ENCODE measurements around the gene COPS8. TPM values are rescaled to one million over a fixed set of nuclear protein-coding genes. Genes with fewer than 3 reads are reported as not detected.

Gene COPS8
- total RNA-seq, 1 experiment from 2014 or later: 32.6 TPM

DNA sequence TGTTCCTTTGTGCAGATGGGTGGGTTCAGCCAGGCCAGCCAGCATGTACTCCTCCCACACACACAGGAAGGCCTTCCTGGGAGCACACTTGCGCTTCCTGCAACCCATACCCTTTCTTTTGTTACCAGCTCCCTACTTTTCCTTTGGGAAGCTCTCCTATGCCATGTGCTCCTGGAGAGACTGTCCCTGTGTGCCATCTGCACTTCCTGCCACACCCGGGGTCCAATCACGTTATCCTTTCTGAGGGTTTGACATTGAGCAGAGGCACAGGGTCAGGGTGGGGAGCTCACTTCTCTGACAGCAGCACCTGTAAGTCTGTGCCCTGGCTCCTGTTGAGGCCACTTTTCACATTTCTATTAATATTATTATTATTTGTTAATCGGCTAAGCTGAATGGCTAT is 62.9 kb downstream of the COPS8 start:
- Mint-ChIP-seq H3K4me1 (ENCODE audit: low read depth, unreplicated experiment) (no peaks in the 10 kb centered on the region), H3K36me3 (ENCODE audit: insufficient read depth, unreplicated experiment) (no peaks in the 10 kb centered on the region), H3K9me3 (ENCODE audit: unreplicated experiment) (peaks cover 12% of the 10 kb centered on the region), H3K4me3 (ENCODE audit: unreplicated experiment) (no peak overlapping the region), H3K27ac (ENCODE audit: unreplicated experiment) (no peak overlapping the region), H3K27me3 (ENCODE audit: insufficient read depth, unreplicated experiment) (no peaks in the 10 kb centered on the region)
- no TSS peak for BruUV-seq (replicated peaks)
- TF ChIP-seq CTCF (IDR thresholded peaks at IDR 0.05; ENCODE audit: insufficient read depth in 1 of 2, low read depth in 1 of 2, low read length in 1 of 2, severe bottlenecking in 1 of 2, unreplicated experiment in 1 of 2): no peak
- Histone ChIP-seq H3K4me1 (no peaks in the 10 kb centered on the region), H3K4me3 (ENCODE audit: low read depth, low read length) (no peak overlapping the region), H3K36me3 (ENCODE audit: control insufficient read depth, insufficient read depth, low read length) (no peaks in the 10 kb centered on the region), H3K9me3 (peaks cover 8% of the 10 kb centered on the region), H3K27me3 (replicated peaks; ENCODE audit: control insufficient read depth, insufficient read depth, low read length) (no peaks in the 10 kb centered on the region)
- DNase-seq: no peak
- ChIA-PET POLR2A (no interaction called here), CTCF (no interaction called here)
- intact Hi-C loops (cut with micrococcal nuclease; ENCODE audit: unreplicated experiment): no loop called here

GRCh38 chr2:237149425-237149824 is 63.7 kb downstream of the COPS8 start:
- H3K27me3 ChIP-seq (replicated peaks; ENCODE audit: control insufficient read depth, insufficient read depth, low read length): no peaks in the 10 kb centered on the region
- no peaks in the 10 kb centered on the region for H3K36me3 Mint-ChIP-seq (ENCODE audit: insufficient read depth, unreplicated experiment)
- DNase-seq: no peak
- no peak overlapping the region for H3K4me3 ChIP-seq (ENCODE audit: low read depth, low read length)
- no peaks in the 10 kb centered on the region for H3K36me3 ChIP-seq (ENCODE audit: control insufficient read depth, insufficient read depth, low read length)
- H3K4me1 Mint-ChIP-seq (ENCODE audit: low read depth, unreplicated experiment): no peaks in the 10 kb centered on the region
- CTCF ChIA-PET: interaction anchor here (0.6 kb wide), 1 partner anchor 16 kb away, joined by 3 read pairs; no protein-coding TSS in a partner anchor
- no peak overlapping the region for H3K4me3 Mint-ChIP-seq (ENCODE audit: unreplicated experiment)
- peaks cover 8% of the 10 kb centered on the region for H3K9me3 ChIP-seq
- intact Hi-C loops (cut with micrococcal nuclease; ENCODE audit: unreplicated experiment): no loop called here
- no peak for TF ChIP-seq CTCF (IDR thresholded peaks at IDR 0.05; ENCODE audit: insufficient read depth in 1 of 2, low read depth in 1 of 2, low read length in 1 of 2, severe bottlenecking in 1 of 2, unreplicated experiment in 1 of 2)
- H3K9me3 Mint-ChIP-seq (ENCODE audit: unreplicated experiment): peaks cover 12% of the 10 kb centered on the region
- BruUV-seq (replicated peaks): no TSS peak
- POLR2A ChIA-PET: no interaction called here
- no peak overlapping the region for H3K27ac Mint-ChIP-seq (ENCODE audit: unreplicated experiment)
- no peaks in the 10 kb centered on the region for H3K4me1 ChIP-seq
- no peaks in the 10 kb centered on the region for H3K27me3 Mint-ChIP-seq (ENCODE audit: insufficient read depth, unreplicated experiment)

All from Caco-2 (cell line).